Measurements from ENCODE around the gene SEPTIN10. TPM values are rescaled to one million over a fixed set of nuclear protein-coding genes. Genes with fewer than 3 reads are reported as not detected.

SEPTIN10 gene
- total RNA-seq, 1 experiment from 2014 or later, result 92.5 TPM

GRCh38 chr2:109638795-109639194 lies 25.0 kb upstream of the SEPTIN10 start:
- Mint-ChIP-seq H3K27me3 (ENCODE audit: low read depth) (no peaks in the 10 kb centered on the region), H3K9me3 (no peaks in the 10 kb centered on the region), H3K27ac (no peak overlapping the region), H3K4me3 (no peak overlapping the region), H3K36me3 (ENCODE audit: insufficient read depth in 1 of 3, low read depth in 3 of 3) (no peaks in the 10 kb centered on the region), H3K4me1 (no peaks in the 10 kb centered on the region)
- H3K23ac ChIP-seq (ENCODE audit: insufficient read length, low read depth, low read length), result no peak overlapping the region
- no peaks in the 10 kb centered on the region for H3K4me1 ChIP-seq (ENCODE audit: insufficient read depth, low read length)
- H3K79me2 ChIP-seq (ENCODE audit: insufficient read depth, low read length), result no peaks in the 10 kb centered on the region
- no peaks in the 10 kb centered on the region for H3K79me1 ChIP-seq (ENCODE audit: insufficient read depth, low read depth, low read length, poor library complexity, severe bottlenecking)
- no peak overlapping the region for H3K4me2 ChIP-seq (ENCODE audit: insufficient read depth, insufficient read length, low read length)
- no peak for DNase-seq
- H4K20me1 ChIP-seq (ENCODE audit: control insufficient read depth, insufficient read depth, insufficient read length), result no peaks in the 10 kb centered on the region
- no peaks in the 10 kb centered on the region for H3K27me3 ChIP-seq (ENCODE audit: insufficient read depth, low read length)
- H3K9ac ChIP-seq (ENCODE audit: extremely low read depth, insufficient read length, low read length), result no peak overlapping the region
- no peak overlapping the region for H2BK20ac ChIP-seq (ENCODE audit: low read depth, low read length, poor library complexity, severe bottlenecking)
- H4K5ac ChIP-seq (ENCODE audit: insufficient read length, low read depth, low read length), result no peak overlapping the region
- no peaks in the 10 kb centered on the region for H3K23me2 ChIP-seq (ENCODE audit: insufficient read length, low read depth, low read length, poor library complexity, severe bottlenecking)
- H3K56ac ChIP-seq (ENCODE audit: insufficient read length, low read depth, low read length), result no peak overlapping the region
- H2AK5ac ChIP-seq (ENCODE audit: insufficient read length, low read length), result no peak overlapping the region
- no peak for TF ChIP-seq CTCF (conservative IDR thresholded peaks at IDR 0.05)
- H2BK15ac ChIP-seq (ENCODE audit: low read depth, low read length), result no peak overlapping the region
- no peak overlapping the region for H3K27ac ChIP-seq (ENCODE audit: insufficient read length, low read depth, low read length)
- H3K14ac ChIP-seq (ENCODE audit: insufficient read depth, low read length), result no peak overlapping the region
- H3T11ph ChIP-seq (ENCODE audit: low read length), result no peak overlapping the region
- no peaks in the 10 kb centered on the region for H3K9me3 ChIP-seq (ENCODE audit: control insufficient read depth, low read depth, low read length)
- H3K18ac ChIP-seq (ENCODE audit: insufficient read length, low read depth, low read length), result no peak overlapping the region
- H2BK120ac ChIP-seq (ENCODE audit: low read depth, low read length, poor library complexity, severe bottlenecking), result no peak overlapping the region
- no peak overlapping the region for H3K4ac ChIP-seq (ENCODE audit: low read depth, low read length)
- no peak overlapping the region for H4K8ac ChIP-seq (replicated peaks; ENCODE audit: insufficient read length, low read depth, low read length)
- H2BK5ac ChIP-seq (ENCODE audit: insufficient read length, low read length), result no peak overlapping the region
- no peak overlapping the region for H2AFZ ChIP-seq (ENCODE audit: low read length)
- no peak overlapping the region for H4K91ac ChIP-seq (ENCODE audit: insufficient read length, low read depth, low read length)
- H2BK12ac ChIP-seq (ENCODE audit: insufficient read length, low read depth, low read length), result no peak overlapping the region
- no CpG with 5 or more reads among the region's 3 CpGs for WGBS (ENCODE audit: extremely low coverage, insufficient read length, low lambda C conversion rate)
